ENCODE results near the gene ACSF2.
A peak's percentile ranks its signal among the peaks of the same experiment; 100 is the strongest.

Gene ACSF2, protein sequence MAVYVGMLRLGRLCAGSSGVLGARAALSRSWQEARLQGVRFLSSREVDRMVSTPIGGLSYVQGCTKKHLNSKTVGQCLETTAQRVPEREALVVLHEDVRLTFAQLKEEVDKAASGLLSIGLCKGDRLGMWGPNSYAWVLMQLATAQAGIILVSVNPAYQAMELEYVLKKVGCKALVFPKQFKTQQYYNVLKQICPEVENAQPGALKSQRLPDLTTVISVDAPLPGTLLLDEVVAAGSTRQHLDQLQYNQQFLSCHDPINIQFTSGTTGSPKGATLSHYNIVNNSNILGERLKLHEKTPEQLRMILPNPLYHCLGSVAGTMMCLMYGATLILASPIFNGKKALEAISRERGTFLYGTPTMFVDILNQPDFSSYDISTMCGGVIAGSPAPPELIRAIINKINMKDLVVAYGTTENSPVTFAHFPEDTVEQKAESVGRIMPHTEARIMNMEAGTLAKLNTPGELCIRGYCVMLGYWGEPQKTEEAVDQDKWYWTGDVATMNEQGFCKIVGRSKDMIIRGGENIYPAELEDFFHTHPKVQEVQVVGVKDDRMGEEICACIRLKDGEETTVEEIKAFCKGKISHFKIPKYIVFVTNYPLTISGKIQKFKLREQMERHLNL

GRCh38 chr17:50425682-50426471, at the start of gene ACSF2:
Gene ACSF2 (plus strand): TSS chr17:50426218. CDS start chr17:50426262, 44 bp downstream.
- Histone ChIP-seq H2AFZ (peak within 1 kb of the TSS; percentile 99), H3K9me3 (ENCODE audit: control insufficient read depth, low read length) (no peaks in the 10 kb centered on the region), H3K9ac (no peak within 1 kb of the TSS), H3K79me2 (peaks cover 18% of the 10 kb centered on the region), H3K27ac (peak within 1 kb of the TSS; percentile 76), H3K4me3 (ENCODE audit: low read depth, low read length) (peak within 1 kb of the TSS; percentile 72), H3K36me3 (ENCODE audit: control insufficient read depth, insufficient read depth, low read length) (no peaks in the 10 kb centered on the region), H3K27me3 (ENCODE audit: control insufficient read depth, insufficient read depth, low read length) (no peaks in the 10 kb centered on the region), H3K4me2 (ENCODE audit: low read length) (peak within 1 kb of the TSS; percentile 98), H3K4me1 (peaks cover 18% of the 10 kb centered on the region)
- TF ChIP-seq CTCF (IDR thresholded peaks at IDR 0.05): no peak

DNA sequence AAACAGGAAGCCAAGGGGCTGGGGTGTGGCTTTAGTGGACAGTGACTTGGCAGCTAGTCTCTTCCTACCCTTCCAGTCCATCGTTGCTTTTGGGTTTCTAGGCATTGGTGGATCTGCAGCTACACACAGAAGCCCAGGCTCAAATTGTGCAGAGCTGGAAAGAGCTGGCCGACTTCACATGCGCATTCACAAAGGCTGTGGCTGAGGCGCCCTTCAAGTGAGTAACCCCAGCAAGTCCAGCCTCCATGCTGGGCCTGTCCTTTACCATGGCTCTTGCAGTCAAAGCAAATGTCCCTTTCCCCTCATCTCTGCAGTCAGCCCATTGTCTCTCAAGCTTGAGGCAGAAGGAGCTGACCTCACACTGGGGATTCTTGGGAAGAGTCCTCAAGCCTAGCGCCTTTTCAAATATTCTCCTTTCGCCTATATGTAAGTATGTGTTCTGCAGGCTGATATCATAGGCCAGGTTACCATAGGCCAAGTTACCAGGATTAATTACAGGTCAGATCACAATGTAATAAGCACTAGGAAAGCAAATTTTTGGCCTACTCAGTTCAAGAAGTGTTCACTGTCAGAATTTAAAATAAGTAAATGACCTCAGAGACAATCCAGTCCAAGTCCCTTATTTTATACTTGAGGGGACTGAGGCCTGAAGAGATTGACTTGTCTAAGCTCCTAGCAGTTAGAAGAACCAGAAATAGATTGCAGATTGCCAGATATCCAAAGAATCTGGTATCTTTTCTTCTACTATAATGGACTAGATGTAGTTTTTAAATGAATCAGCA, 46.5 kb upstream of the ACSF2 start:
- H3K4me1 ChIP-seq: peaks cover 12% of the 10 kb centered on the region
- no peaks in the 10 kb centered on the region for H3K36me3 ChIP-seq (ENCODE audit: control insufficient read depth, insufficient read depth, low read length)
- no peak overlapping the region for H3K4me2 ChIP-seq (ENCODE audit: low read length)
- no peak overlapping the region for H3K4me3 ChIP-seq (ENCODE audit: low read depth, low read length)
- no peak for TF ChIP-seq CTCF (IDR thresholded peaks at IDR 0.05)
- no peak overlapping the region for H3K27ac ChIP-seq
- H3K79me2 ChIP-seq: no peaks in the 10 kb centered on the region
- H3K9me3 ChIP-seq (ENCODE audit: control insufficient read depth, low read length): no peaks in the 10 kb centered on the region
- H2AFZ ChIP-seq: no peak overlapping the region
- H3K27me3 ChIP-seq (ENCODE audit: control insufficient read depth, insufficient read depth, low read length): no peaks in the 10 kb centered on the region
- H3K9ac ChIP-seq: no peak overlapping the region

GRCh38 chr17:50380369-50381259, 45.4 kb upstream of the ACSF2 start:
- H3K9ac ChIP-seq: no peak overlapping the region
- H3K36me3 ChIP-seq (ENCODE audit: control insufficient read depth, insufficient read depth, low read length): no peaks in the 10 kb centered on the region
- no peaks in the 10 kb centered on the region for H3K9me3 ChIP-seq (ENCODE audit: control insufficient read depth, low read length)
- H3K4me2 ChIP-seq (ENCODE audit: low read length): no peak overlapping the region
- H3K27me3 ChIP-seq (ENCODE audit: control insufficient read depth, insufficient read depth, low read length): no peaks in the 10 kb centered on the region
- H3K4me3 ChIP-seq (ENCODE audit: low read depth, low read length): no peak overlapping the region
- no peak overlapping the region for H2AFZ ChIP-seq
- no peaks in the 10 kb centered on the region for H3K79me2 ChIP-seq
- H3K27ac ChIP-seq: no peak overlapping the region
- no peak for TF ChIP-seq CTCF (IDR thresholded peaks at IDR 0.05)
- H3K4me1 ChIP-seq: peaks cover 12% of the 10 kb centered on the region

DNA sequence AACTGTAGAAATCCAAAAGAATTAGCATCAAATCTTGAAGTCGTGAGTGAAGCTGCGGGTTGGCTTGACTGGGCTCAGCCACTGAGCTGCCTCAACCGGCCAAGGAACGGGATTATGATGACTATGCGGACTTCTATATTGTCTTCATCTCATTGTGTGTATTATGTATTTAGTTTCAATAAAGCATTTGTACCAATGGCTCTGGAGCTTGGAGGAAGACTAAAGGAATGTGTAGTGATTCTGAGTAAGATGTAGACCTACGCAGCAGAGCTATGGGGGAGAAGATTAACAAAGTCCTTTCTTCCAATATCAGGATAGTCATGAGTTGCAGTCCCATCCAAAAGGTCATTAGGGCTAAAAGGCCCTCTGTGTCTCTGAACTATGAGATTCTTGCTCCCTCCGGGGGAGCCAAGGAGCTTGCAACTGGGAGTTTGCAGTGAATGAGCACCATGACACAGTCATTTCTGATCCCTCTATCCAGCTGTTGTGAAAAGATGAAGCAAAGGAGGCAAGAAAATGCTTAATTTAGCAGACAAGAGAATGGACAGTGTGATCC, 44.7 kb upstream of the ACSF2 start:
- H3K79me2 ChIP-seq: no peaks in the 10 kb centered on the region
- H3K4me2 ChIP-seq (ENCODE audit: low read length): no peak overlapping the region
- no peak overlapping the region for H3K27ac ChIP-seq
- H3K27me3 ChIP-seq (ENCODE audit: control insufficient read depth, insufficient read depth, low read length): no peaks in the 10 kb centered on the region
- no peak for TF ChIP-seq CTCF (IDR thresholded peaks at IDR 0.05)
- H3K4me1 ChIP-seq: peaks cover 12% of the 10 kb centered on the region
- no peak overlapping the region for H2AFZ ChIP-seq
- no peak overlapping the region for H3K4me3 ChIP-seq (ENCODE audit: low read depth, low read length)
- H3K9ac ChIP-seq: no peak overlapping the region
- H3K9me3 ChIP-seq (ENCODE audit: control insufficient read depth, low read length): no peaks in the 10 kb centered on the region
- H3K36me3 ChIP-seq (ENCODE audit: control insufficient read depth, insufficient read depth, low read length): no peaks in the 10 kb centered on the region

Data from parathyroid adenoma (tissue), 2 donors.